ENCODE results near the gene ATR.
"Not testable (repeated sequence)": the region's sequence is repeated elsewhere in the genome, so short reads cannot be mapped to it uniquely, and the experiment has no call there.

Gene ATR

GRCh38 chr3:142592268-142592667, 13.7 kb upstream of the ATR start:
- not testable (repeated sequence) for DNase-seq

DNA sequence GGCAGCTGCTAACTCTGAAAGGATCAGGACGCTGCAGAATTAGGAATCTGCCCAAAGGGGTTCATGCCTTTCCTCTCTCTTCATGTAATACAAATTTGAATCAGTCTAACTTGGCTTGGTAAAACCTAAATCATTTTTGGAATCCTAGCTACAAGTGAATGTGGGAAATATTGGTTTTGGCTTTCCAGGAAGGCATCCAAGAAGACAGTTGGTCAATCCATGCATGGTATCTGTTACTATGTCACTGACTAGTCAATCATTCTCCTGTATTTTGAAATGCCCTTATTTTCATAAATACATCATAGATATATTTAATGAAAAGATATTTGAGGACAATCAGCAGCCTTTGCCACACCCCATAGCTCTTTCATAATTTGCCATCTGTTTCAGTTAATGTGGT, 10.2 kb upstream of the ATR start:
- no peak for DNase-seq

- DNase-seq: peak; percentile 67
These were observed 8.4 kb upstream of the ATR start for GRCh38 chr3:142586803-142587406.

DNA sequence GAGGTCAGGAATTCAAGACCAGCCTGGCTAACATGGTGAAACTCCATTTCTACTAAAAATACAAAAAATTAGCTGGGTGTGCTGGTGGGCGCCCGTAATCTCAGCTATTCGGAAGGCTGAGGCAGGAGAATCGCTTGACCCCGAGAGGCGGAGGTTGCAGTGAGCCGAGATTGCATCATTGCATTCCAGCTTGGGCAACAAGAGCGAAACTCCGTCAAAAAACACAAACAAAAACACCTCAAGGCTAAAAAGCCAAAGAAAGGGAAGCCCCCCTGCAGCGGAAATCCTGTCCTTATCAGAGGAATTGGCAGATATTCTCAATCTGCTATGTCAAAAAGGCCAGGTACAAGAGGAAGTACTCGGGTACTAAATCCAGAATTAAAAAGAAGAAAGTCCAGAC, 2.5 kb upstream of the ATR start:
- not testable (repeated sequence) for DNase-seq

DNA sequence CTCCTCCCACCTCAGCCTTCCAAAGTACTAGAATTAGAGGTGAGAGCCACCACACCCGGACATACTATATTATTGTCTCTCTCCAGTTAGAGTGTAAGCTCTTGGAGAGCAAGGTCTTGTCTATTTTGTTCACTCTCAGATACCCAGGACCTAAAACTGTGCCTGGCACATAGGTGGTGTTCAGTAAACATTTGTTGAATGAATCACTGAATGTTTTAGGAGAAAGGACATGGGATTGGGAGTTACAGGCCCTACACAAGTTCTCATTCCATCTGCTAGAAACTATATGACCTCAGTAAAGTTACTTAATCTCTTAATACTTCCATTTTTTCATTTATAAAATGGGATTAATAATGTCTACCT, 1.5 kb upstream of the ATR start:
- no peak for DNase-seq

GRCh38 chr3:142577696-142578328, 721 bp downstream of the ATR start:
- peak; percentile 6 for DNase-seq

DNA sequence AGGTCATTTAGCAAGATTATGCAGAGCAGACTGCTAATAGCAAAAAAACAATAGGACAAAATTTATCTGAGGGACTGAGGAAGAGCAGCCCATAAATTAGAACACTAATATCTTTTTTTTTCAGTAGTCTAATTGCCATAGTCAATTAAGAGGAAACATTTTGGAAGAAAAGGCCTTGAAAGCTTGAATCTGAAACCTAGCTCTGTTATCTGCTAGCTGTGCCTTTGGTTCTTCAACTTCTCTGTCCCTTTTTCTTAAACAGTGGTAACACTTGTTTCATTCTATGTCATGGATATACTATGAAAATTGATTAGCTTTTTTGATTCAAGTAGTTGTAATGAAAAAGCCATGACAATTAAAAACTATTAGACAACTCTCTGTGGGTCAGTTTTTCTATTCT, 1.7 kb downstream of the ATR start:
- DNase-seq: no peak

DNA sequence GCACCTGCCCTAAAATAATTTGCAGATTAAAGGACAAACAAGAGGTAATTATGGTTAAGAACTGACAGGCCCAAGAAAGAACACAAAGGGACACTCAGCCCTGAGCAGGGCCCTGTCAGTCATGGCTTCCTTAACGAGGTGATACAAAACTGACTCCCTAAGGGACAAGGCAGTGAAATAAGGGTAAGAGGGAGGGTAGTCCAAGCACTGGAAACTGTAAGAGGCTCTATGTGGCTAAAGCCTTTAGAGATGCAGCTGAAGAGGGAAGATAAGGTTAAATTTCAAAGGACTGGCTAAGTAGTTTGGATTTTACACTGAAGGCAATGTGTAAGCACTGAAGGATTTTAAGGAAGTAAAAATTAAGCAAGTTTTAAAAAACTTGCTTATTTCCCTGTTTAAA, 3.9 kb downstream of the ATR start:
- no peak for DNase-seq

GRCh38 chr3:142574223-142574622, 4.3 kb downstream of the ATR start:
- not testable (repeated sequence) for DNase-seq

DNA sequence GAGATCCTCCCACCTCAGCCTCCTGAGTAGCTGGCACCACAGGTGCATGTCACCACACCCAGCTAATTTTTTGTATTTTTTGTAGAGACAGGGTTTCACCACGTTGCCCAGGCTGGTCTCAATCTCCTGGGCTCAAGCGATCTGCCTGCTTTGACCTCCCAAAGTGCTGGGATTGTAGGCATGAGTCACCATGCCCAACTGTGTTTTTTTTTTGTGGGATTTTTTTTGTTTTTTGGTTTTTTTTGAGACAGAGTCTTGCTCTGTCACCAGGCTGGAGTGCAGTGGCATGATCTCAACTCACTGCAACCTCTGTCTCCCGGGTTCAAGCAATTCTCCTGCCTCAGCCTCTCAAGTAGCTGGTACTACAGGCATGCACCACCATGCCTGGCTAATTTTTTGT, 9.1 kb downstream of the ATR start:
- DNase-seq: not testable (repeated sequence)

DNA sequence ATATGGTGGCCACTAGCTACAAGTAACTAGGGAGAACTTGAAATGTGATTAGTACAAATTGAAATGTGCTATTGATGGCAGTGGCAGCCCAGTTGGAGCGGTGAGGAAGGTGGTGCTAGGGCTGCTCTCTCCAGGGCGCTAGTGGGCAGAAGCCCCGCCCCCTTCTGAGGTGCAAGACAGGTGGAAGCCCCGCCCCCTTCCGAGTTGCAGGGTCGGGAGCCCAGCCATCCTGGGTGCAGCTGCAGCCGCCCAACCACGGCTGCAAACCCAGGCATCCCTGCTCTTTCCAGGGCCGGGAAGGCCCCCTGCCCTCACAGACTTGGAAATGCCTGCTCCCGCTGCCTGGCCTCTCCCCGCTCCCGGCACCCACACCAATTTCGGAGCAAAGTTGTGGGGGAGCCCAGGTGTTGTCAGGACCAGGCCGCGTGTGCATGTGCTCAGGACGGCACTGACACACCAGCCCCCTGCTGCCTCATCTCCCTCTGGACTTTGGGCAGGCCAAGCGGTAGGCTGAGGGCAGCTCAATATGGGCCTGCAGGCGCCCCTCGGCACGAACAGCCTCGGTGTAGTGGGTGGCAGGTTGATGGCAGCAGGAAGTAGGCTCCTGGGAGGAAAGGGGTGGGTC, 10.0 kb downstream of the ATR start:
- DNase-seq: no peak

GRCh38 chr3:142566096-142566495, 12.4 kb downstream of the ATR start:
- no peak for DNase-seq

DNA sequence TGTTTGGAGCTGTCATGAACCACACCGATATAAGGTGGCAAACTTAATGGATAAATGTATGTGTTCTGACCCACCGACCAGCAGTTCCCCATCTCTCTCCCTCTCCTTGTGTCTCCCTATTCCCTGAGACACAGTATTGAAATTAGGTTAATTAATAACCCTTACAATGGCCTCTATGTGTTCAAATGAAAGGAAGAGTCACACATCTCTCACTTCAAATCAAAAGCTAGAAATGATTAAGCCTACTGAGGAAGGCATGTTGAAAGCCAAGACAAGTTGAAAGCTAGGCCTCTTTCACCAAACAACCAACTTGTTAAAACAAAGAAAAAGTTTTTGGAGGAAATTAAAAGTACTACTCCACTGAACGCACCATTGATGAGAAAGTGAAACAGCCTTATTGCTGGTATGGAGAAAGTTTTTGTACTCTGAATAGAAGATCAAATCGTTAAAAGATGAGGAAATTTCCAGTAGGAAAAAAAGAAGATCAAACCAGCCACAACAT, 15.0 kb downstream of the ATR start:
- no peak for DNase-seq

DNA sequence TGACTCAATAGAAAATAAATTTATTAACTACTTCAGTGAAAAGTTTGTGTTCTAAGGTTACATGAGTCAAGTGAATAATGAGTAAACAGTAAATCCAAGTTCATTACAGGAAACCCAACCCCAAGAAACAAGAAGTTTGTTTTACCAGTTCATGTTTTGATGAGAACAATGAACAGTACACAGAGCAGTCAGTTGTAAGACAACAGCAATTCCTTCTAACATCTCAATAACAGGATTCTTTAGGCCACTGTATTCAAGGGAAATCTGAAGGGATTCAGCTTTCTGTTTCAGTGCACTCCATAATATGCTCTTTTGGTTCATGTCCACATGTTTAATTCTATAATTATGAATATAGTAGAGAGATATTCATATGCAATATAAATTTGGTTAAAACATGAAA, 18.4 kb downstream of the ATR start:
- no peak for DNase-seq

- DNase-seq: no peak
These were observed 24.8 kb downstream of the ATR start for GRCh38 chr3:142553741-142554140.

DNA sequence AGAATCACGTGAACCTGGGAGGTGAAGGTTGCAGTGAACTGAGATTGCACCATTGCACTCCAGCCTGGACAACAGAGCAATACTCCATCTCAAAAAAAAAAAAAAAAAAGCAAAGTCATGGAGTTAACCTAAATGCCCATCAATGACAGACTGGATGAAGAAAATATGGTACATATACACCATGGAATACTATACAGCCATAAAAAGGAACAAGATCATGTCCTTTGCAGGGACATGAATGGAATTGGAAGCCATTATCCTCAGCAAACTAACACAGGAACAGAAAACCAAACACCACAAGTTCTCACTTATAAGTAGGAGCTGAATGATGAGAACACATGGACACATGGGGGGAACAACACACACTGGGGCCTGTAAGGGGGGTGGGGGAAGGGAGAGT, 26.0 kb downstream of the ATR start:
- not testable (repeated sequence) for DNase-seq

DNA sequence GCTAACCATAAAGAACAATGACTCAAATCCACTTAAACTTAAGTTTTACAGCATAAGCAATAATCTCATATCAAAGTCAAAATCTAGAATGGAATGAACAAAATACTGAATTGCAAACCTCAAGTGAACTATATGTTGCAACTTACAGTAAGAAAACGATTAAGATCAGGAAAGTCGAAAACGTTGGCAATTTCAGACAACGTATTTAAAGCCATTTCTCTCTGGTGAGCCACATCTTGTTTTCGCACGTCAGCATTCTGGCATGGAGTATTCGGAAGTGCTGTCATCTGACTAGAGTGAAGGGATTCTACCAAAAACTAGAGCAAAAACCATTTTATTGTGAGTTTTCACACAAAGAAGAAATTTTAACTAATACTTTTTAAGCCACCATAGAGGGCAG, 28.5 kb downstream of the ATR start:
- DNase-seq: no peak

- no peak for DNase-seq
These were observed 35.2 kb downstream of the ATR start for GRCh38 chr3:142543307-142543706.

- no peak for DNase-seq
These were observed 36.5 kb downstream of the ATR start for GRCh38 chr3:142542054-142542453.

- DNase-seq: no peak
These were observed 42.0 kb downstream of the ATR start for GRCh38 chr3:142536519-142536918.

DNA sequence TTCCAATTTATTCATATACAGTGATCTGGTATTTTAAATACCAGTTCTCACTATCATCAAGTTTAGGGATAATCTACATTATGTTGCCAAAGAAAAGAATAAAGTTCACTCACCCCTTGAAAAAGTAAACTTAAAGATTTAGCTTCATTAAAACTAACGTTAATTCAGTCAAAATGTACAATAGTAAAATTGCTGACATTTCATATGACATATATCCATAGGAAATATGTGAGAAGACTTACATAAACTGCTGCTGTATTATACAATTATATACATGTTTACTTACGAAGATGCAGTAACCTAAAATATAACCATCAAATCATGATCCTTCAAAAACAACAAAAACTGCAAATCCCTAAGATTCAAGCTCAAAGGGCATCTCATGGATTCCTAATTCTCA, 44.0 kb downstream of the ATR start:
- DNase-seq: no peak

DNA sequence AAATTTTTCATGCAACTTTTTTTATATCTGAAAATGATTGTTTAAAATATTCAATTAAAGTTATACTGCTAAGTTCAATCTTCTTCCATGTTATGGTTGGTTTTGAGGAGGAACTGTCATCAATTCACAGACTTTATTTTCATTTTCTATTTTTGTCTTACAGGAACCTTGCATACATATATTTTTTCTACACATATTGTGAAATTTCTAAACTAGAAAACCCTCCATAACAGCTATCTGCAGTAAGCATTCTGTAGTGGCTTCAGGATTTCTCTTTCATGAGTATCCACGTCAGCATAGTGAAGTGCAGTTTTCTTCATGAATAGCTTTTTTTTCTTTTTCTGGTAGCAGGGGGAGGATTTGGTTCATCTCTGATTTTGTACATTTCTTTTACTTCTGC, 48.2 kb downstream of the ATR start:
- no peak for DNase-seq

DNA sequence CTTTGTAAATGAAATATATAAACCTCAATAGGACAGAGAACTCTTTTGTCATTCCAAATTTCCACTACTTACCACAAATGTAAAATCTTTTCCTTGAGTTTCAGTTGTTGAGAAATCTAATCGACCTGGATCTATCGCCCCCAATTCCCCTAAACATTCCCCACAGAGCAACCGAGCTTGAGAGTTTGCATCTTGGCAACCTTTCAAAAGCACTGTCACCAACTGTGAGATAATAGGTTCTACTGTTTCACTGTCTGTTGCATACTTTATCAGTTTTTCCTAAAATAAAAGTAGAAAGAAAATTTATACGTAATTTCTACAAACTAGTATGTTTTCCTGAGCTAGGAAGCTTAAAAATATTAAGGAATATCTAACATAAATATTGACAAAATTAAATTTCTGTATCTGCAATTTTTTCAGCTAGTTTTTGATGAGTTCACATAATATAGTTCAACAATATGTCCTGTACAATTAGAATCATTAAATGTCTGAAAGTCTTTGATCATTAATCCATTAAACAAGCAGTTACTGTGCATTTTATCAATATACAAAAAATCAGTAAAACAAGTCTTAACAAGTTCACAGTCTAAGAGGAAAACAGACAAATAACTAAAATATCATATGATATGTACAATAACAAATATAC, 54.5 kb downstream of the ATR start:
- no peak for DNase-seq

- no peak for DNase-seq
These were observed 69.5 kb downstream of the ATR start for GRCh38 chr3:142509079-142509478.

All from fibroblast of skin of abdomen (primary cell).